A549 (cell line): Measurements from ENCODE around the gene MPND.
"Not testable (repeated sequence)": the region's sequence is repeated elsewhere in the genome, so short reads cannot be mapped to it uniquely, and the experiment has no call there.

ENCODE experiments used
- CBX2 ChIP-seq: fragments of 200-600 bp; sonication (generic); IDR thresholded peaks from 2 replicates; pipeline ENCODE4 v1.6.1; 2016; ENCODE audit warnings: low read depth, mild to moderate bottlenecking, borderline replicate concordance
- CEBPB ChIP-seq, 2 experiments: fragments of >200 bp in 1 of 2; sonication (Bioruptor Twin) in 1 of 2; formaldehyde crosslinking in 1 of 2; IDR thresholded peaks; 2 replicates each; pipeline ENCODE4 v1.6.1; 2012 to 2016
- CHD4 ChIP-seq: fragments of 200-600 bp; sonication (generic); IDR thresholded peaks from 2 replicates; pipeline ENCODE4 v1.6.1; 2016; ENCODE audit warnings: antibody characterized with exemption, mild to moderate bottlenecking, borderline replicate concordance
- EP300 ChIP-seq, 2 experiments: fragments of >200 bp; sonication (Bioruptor Twin); formaldehyde crosslinking; IDR thresholded peaks; 2 replicates in 1 of 2; 3 replicates in 1 of 2; pipeline ENCODE4 v1.6.1; 2016 to 2017
- ESRRA ChIP-seq: fragments of 150-350 bp; IDR thresholded peaks from 2 replicates; pipeline ENCODE4 v1.6.1; 2014; ENCODE audit warnings: mild to moderate bottlenecking, low read length, borderline replicate concordance
- FOXS1 ChIP-seq: fragments of 250-450 bp; sonication (Bioruptor Pico); IDR thresholded peaks from 2 replicates; pipeline ENCODE4 v1.5.0; 2020; ENCODE audit warnings: mild to moderate bottlenecking, moderate library complexity
- HOXA7 ChIP-seq: fragments of 250-450 bp; sonication (Bioruptor Pico); IDR thresholded peaks from 2 replicates; pipeline ENCODE4 v1.5.0; 2020; ENCODE audit warnings: mild to moderate bottlenecking, moderate library complexity
- RFX5 ChIP-seq: fragments of 450-650 bp; IDR thresholded peaks from 2 replicates; pipeline ENCODE4 v1.7.1; 2014; ENCODE audit warnings: antibody characterized with exemption, mild to moderate bottlenecking, moderate library complexity
- TP53 ChIP-seq: fragments of 250-450 bp; sonication (Bioruptor Pico); IDR thresholded peaks from 2 replicates; pipeline ENCODE4 v1.5.0; 2021; ENCODE audit warnings: mild to moderate bottlenecking, moderate library complexity
- TF ChIP-seq, protein P1 (sequence below): fragments of >200 bp; sonication (Bioruptor Twin); formaldehyde crosslinking; IDR thresholded peaks from 3 replicates; pipeline ENCODE4 v1.5.1; 2016

- TF ChIP-seq ESRRA; FOXS1 (CRISPR knock-in tag); RFX5; CBX2; TP53; CHD4; EP300 (IDR thresholded peaks at IDR 0.05); HOXA7 (CRISPR knock-in tag); CEBPB (IDR thresholded peaks at IDR 0.05): not testable (repeated sequence)
- TF ChIP-seq, protein P1, sequence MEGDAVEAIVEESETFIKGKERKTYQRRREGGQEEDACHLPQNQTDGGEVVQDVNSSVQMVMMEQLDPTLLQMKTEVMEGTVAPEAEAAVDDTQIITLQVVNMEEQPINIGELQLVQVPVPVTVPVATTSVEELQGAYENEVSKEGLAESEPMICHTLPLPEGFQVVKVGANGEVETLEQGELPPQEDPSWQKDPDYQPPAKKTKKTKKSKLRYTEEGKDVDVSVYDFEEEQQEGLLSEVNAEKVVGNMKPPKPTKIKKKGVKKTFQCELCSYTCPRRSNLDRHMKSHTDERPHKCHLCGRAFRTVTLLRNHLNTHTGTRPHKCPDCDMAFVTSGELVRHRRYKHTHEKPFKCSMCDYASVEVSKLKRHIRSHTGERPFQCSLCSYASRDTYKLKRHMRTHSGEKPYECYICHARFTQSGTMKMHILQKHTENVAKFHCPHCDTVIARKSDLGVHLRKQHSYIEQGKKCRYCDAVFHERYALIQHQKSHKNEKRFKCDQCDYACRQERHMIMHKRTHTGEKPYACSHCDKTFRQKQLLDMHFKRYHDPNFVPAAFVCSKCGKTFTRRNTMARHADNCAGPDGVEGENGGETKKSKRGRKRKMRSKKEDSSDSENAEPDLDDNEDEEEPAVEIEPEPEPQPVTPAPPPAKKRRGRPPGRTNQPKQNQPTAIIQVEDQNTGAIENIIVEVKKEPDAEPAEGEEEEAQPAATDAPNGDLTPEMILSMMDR, result not testable (repeated sequence)
Measured at GRCh38 chr19:4349225-4349624, 5.9 kb downstream of the MPND start.
